K562 (cell line): ENCODE measurements around the gene TINAG. TPM values are rescaled to one million over a fixed set of nuclear protein-coding genes. Genes with fewer than 3 reads are reported as not detected.

ENCODE experiments used
- ATAC-seq: fragments of 200-7000 bp; cut with Tn5 transposase; 3 replicates; pipeline ENCODE4 v1.9.1; 2020; ENCODE audit warnings: moderate library complexity
- BruUV-seq: library from RNA; stranded (reverse); fragments of 400-500 nt; replicated peaks from 2 replicates; lab custom pipeline; 2021; lab: Mats Ljungman, UMichigan
- CTCF ChIA-PET: fragments of 300-600 bp; formaldehyde crosslinking; extraction: SDS; loops from one replicate; lab custom pipeline; 2021; ENCODE audit warnings: low intra/inter-chr PET ratio; lab: Yijun Ruan, JAX
- POLR2A ChIA-PET: fragments of 300-600, 350-650 bp; sonication (Branson Sonifier 250); formaldehyde crosslinking; extraction: SDS; loops from one replicate; lab custom pipeline; 2021; ENCODE audit warnings: antibody characterized with exemption, inconsistent platforms; lab: Yijun Ruan, JAX
- DNase-seq, 4 experiments: peaks; one replicate each; pipeline versions ENCODE4 v3.0.0 to v3.0.0-alpha.2; 2011 to 2018; ENCODE audit warnings: low spot score in 3 of 4, mixed read lengths in 3 of 4; ENCODE audit errors: extremely low read depth in 1 of 4
- FAIRE-seq: peaks from 2 replicates; lab custom pipeline; 2011; peaks lifted over from hg19 to GRCh38; lab: Jason Lieb, UNC
- H2AFZ ChIP-seq: 2 replicates; pipeline ENCODE4 v1.6.0; 2011; ENCODE audit warnings: low read depth, low read length, control low read depth, inconsistent platforms
- H3K27ac ChIP-seq: fragments of 200-600 bp; 3 replicates; pipeline ENCODE4 v1.8.0; 2011; ENCODE audit warnings: low read depth, mild to moderate bottlenecking, control low read depth, inconsistent platforms, low read length, moderate library complexity, mixed read lengths; ENCODE audit errors: extremely low read depth
- H3K27me3 ChIP-seq, 2 experiments: fragments of 300-600 bp in 1 of 2; 2 replicates in 1 of 2; 3 replicates in 1 of 2; pipeline versions ENCODE4 v1.6.0 to v1.8.0; 2011; ENCODE audit warnings: inconsistent platforms in 2 of 2, low read length in 2 of 2, mild to moderate bottlenecking in 1 of 2, mixed read lengths in 1 of 2, moderate library complexity in 1 of 2; ENCODE audit not compliant: control insufficient read depth in 2 of 2, insufficient read depth in 2 of 2
- H3K36me3 ChIP-seq: fragments of 300-600 bp; 3 replicates; pipeline ENCODE4 v1.8.0; 2011; ENCODE audit warnings: mild to moderate bottlenecking, low read length, inconsistent platforms; ENCODE audit not compliant: control insufficient read depth, insufficient read depth
- H3K4me1 ChIP-seq, 2 experiments: fragments of 200-600 bp in 1 of 2; replicated peaks in 1 of 2; 2 replicates in 1 of 2; 3 replicates in 1 of 2; pipeline versions ENCODE4 v1.5.1 to v1.8.0; 2011; ENCODE audit warnings: inconsistent platforms in 2 of 2, low read length in 2 of 2, mild to moderate bottlenecking in 1 of 2, mixed read lengths in 1 of 2, moderate library complexity in 1 of 2; ENCODE audit not compliant: control insufficient read depth in 2 of 2, insufficient read depth in 2 of 2
- H3K4me2 ChIP-seq: 2 replicates; pipeline ENCODE4 v1.6.1; 2011; ENCODE audit warnings: low read length, control low read depth, inconsistent platforms, mixed read lengths; ENCODE audit not compliant: insufficient read depth
- H3K4me3 ChIP-seq: fragments of 200-600 bp; sonication (generic), shearing (Covaris generic); 2 replicates; pipeline ENCODE4 v1.5.1; 2016; ENCODE audit warnings: control low read depth, inconsistent platforms
- H3K79me2 ChIP-seq: fragments of 200-600 bp; 3 replicates; pipeline ENCODE4 v1.8.0; 2011; ENCODE audit warnings: low read length, inconsistent platforms; ENCODE audit not compliant: control insufficient read depth, insufficient read depth
- H3K9ac ChIP-seq, 2 experiments: 2 replicates each; pipeline versions ENCODE4 v1.6.0 to v1.6.1; 2011; ENCODE audit warnings: low read depth in 2 of 2, low read length in 2 of 2, control low read depth in 1 of 2, inconsistent platforms in 1 of 2, mild to moderate bottlenecking in 1 of 2, mixed read lengths in 1 of 2; ENCODE audit not compliant: insufficient read depth in 1 of 2
- H3K9me1 ChIP-seq: one replicate; pipeline ENCODE4 v1.6.0; 2011; ENCODE audit warnings: inconsistent platforms, mild to moderate bottlenecking, low read length, moderate library complexity; ENCODE audit not compliant: control insufficient read depth, insufficient read depth
- H3K9me3 ChIP-seq: replicated peaks from 2 replicates; pipeline ENCODE4 v1.5.1; 2011; ENCODE audit warnings: low read depth, low read length, inconsistent platforms; ENCODE audit not compliant: control insufficient read depth, insufficient read depth
- H4K20me1 ChIP-seq: replicated peaks from 2 replicates; pipeline ENCODE4 v1.6.1; 2011; ENCODE audit warnings: low read length, inconsistent platforms, mixed read lengths; ENCODE audit not compliant: control insufficient read depth, insufficient read depth
- MYBL2 ChIP-seq, 2 experiments: fragments of 450-650 bp in 1 of 2; sonication (generic) in 1 of 2; formaldehyde crosslinking in 1 of 2; IDR thresholded peaks; 2 replicates each; pipeline versions ENCODE4 v1.6.1 to v1.8.1; 2017 to 2022; ENCODE audit warnings: borderline replicate concordance in 1 of 2, inconsistent platforms in 1 of 2, low read depth in 1 of 2, mild to moderate bottlenecking in 1 of 2, missing genetic modification reagents in 1 of 2, moderate library complexity in 1 of 2
- RBM39 ChIP-seq: fragments of 200-400 bp; formaldehyde crosslinking; optimal IDR thresholded peaks from 2 replicates; pipeline ENCODE3; 2018; ENCODE audit warnings: low read depth, low read length
- SRSF3 ChIP-seq: fragments of 200-400 bp; formaldehyde crosslinking; IDR thresholded peaks from 2 replicates; pipeline ENCODE4 v1.6.1; 2016; ENCODE audit warnings: mild to moderate bottlenecking, low read length, moderate library complexity; ENCODE audit not compliant: insufficient read depth
- ZBTB12 ChIP-seq: fragments of 250-450 bp; sonication (Bioruptor Pico); IDR thresholded peaks from 2 replicates; pipeline ENCODE4 v1.4.0; 2020
- WGBS: fragments of 100-300 bp; shearing (Covaris generic); methylation state at CpG from one replicate; pipeline ENCODE4 v1.1.6; 2016; ENCODE audit warnings: low coverage, mixed read lengths; ENCODE audit not compliant: insufficient coverage; ENCODE audit errors: missing lambda C conversion rate; 5-methylcytosine and 5-hydroxymethylcytosine counted together
- in situ Hi-C: fragments of 300-500 bp; cut with MboI; formaldehyde crosslinking; loops from 4 replicates; pipeline ENCODE4 v1.15.0; 2018; ENCODE audit warnings: inconsistent platforms, mixed read lengths
- intact Hi-C: fragments of 100-400 bp; cut with micrococcal nuclease; formaldehyde crosslinking; loops from 2 replicates; pipeline ENCODE4 v1.14.2; 2022
- polyA plus RNA-seq, 8 experiments: library from polyadenylated mRNA; depleted of rRNA in 4 of 8; stranded (reverse) in 5 of 8; unstranded in 3 of 8; fragments of >200 nt; fragmentation: Nextera tagmentation in 2 of 8; fragmentation: Illumina TruSeq in 1 of 8; extraction: Ambion mirVana in 2 of 8; extraction: Trizol in 1 of 8; gene quantifications; 2 replicates each; pipeline versions ENCODE4 v1.2.1 to v1.2.3, GENCODE V29; 2011 to 2014; ENCODE audit warnings: inconsistent platforms in 1 of 8, missing spikeins in 1 of 8
- total RNA-seq, 7 experiments: library from RNA; depleted of rRNA in 6 of 7; stranded (reverse); fragments of >200 nt in 6 of 7; fragmentation: Illumina TruSeq in 2 of 7; extraction: Trizol in 2 of 7; gene quantifications; 2 replicates each; pipeline versions ENCODE4 v1.2.1 to v1.2.3, GENCODE V29; 2011 to 2021; ENCODE audit warnings: low replicate concordance in 1 of 7
- TF ChIP-seq, protein P1 (sequence below): sonication (generic); formaldehyde crosslinking; IDR thresholded peaks from 2 replicates; pipeline ENCODE4 v1.8.0; 2022; ENCODE audit warnings: mild to moderate bottlenecking, missing genetic modification reagents

Gene TINAG
- total and polyA plus RNA-seq, 9 of the 15 experiments (the other 6 are each of a cell fraction or from before 2014, with no cell fraction given): not detected

GRCh38 chr6:54294965-54295532, 13.2 kb upstream of the TINAG start:
- CTCF ChIA-PET: no interaction called here
- no peaks in the 10 kb centered on the region for H4K20me1 ChIP-seq
- 0% methylated on average over 6 of the region's 8 CpGs for WGBS
- H3K9ac ChIP-seq: no peak overlapping the region
- no peaks in the 10 kb centered on the region for H3K79me2 ChIP-seq
- no peak overlapping the region for H3K27ac ChIP-seq
- no peak for FAIRE-seq
- H3K9me3 ChIP-seq: no peaks in the 10 kb centered on the region
- intact Hi-C loops: no loop called here
- no peak overlapping the region for H3K4me2 ChIP-seq
- no peak for ATAC-seq
- H2AFZ ChIP-seq: no peak overlapping the region
- in situ Hi-C loops: no loop called here
- BruUV-seq: no TSS peak
- H3K4me1 ChIP-seq: no peaks in the 10 kb centered on the region
- H3K9me1 ChIP-seq: no peaks in the 10 kb centered on the region
- H3K27me3 ChIP-seq: no peaks in the 10 kb centered on the region
- no peak for DNase-seq
- H3K36me3 ChIP-seq: no peaks in the 10 kb centered on the region
- no peak for TF ChIP-seq ZBTB12 (CRISPR knock-in tag)
- no peak for TF ChIP-seq MYBL2 (IDR thresholded peaks at IDR 0.05; ENCODE audit: low read depth)
- no peak for TF ChIP-seq MYBL2 (CRISPR knock-in tag; IDR thresholded peaks at IDR 0.05; ENCODE audit: borderline replicate concordance)
- TF ChIP-seq RBM39: no peak
- TF ChIP-seq SRSF3: no peak
- TF ChIP-seq, protein P1, sequence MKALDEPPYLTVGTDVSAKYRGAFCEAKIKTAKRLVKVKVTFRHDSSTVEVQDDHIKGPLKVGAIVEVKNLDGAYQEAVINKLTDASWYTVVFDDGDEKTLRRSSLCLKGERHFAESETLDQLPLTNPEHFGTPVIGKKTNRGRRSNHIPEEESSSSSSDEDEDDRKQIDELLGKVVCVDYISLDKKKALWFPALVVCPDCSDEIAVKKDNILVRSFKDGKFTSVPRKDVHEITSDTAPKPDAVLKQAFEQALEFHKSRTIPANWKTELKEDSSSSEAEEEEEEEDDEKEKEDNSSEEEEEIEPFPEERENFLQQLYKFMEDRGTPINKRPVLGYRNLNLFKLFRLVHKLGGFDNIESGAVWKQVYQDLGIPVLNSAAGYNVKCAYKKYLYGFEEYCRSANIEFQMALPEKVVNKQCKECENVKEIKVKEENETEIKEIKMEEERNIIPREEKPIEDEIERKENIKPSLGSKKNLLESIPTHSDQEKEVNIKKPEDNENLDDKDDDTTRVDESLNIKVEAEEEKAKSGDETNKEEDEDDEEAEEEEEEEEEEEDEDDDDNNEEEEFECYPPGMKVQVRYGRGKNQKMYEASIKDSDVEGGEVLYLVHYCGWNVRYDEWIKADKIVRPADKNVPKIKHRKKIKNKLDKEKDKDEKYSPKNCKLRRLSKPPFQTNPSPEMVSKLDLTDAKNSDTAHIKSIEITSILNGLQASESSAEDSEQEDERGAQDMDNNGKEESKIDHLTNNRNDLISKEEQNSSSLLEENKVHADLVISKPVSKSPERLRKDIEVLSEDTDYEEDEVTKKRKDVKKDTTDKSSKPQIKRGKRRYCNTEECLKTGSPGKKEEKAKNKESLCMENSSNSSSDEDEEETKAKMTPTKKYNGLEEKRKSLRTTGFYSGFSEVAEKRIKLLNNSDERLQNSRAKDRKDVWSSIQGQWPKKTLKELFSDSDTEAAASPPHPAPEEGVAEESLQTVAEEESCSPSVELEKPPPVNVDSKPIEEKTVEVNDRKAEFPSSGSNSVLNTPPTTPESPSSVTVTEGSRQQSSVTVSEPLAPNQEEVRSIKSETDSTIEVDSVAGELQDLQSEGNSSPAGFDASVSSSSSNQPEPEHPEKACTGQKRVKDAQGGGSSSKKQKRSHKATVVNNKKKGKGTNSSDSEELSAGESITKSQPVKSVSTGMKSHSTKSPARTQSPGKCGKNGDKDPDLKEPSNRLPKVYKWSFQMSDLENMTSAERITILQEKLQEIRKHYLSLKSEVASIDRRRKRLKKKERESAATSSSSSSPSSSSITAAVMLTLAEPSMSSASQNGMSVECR (CRISPR knock-in tag): no peak
- POLR2A ChIA-PET: no interaction called here
- H3K4me3 ChIP-seq: no peak overlapping the region
